Activated CD4-positive, CD25-positive, alpha-beta regulatory T cell treated with anti-CD3 and anti-CD28 coated beads, Interleukin-2, amount 50 U/mL, for 24 hours (primary cell): ENCODE data around the gene ARHGEF28.

Experiments
- ATAC-seq, 2 donors: fragments of 150-1000 bp; cut with Tn5 transposase; one replicate each; pipeline ENCODE4 v1.10.0; 2021; ENCODE audit warnings: mild to moderate bottlenecking in 1 of 2, moderate library complexity in 1 of 2

Gene ARHGEF28

DNA sequence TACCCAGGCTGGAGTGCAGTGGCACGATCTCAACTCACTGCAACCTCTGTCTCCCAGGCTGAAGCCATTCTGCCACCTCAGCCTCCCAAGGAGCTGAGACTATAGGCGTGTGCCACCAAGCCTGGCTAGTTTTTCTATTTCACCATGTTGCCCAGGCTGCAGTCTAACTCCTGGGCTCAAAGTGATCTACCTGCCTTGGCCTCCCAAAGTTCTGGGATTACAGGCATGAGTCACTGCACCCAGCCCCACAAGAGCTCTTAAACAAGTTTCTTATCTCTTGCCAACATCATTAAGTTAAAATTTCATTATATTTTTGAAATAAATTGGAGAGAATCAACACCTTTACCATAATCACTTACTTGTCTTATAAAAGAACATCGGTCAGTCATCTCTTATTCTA, 280.3 kb downstream of the ARHGEF28 start:
- no peak for ATAC-seq

DNA sequence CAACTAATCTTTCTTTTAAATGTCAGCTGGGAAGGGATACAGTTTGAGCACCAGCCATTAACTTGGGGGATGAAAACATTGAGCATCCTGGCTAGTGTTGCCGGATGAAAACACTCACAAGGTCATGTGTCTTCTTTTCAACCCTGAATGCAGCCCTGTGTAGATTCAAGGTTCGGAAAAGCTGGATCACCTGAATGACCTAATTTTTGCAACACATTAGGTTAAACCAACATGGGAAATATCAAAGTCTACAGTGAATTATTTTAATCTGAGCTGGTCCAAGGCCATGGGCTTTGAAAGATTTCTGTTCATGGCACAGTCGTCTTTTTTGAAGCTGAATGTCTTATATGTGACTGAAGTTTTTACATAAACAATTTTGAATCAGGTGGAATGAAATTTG, 281.2 kb downstream of the ARHGEF28 start:
- ATAC-seq = no peak

DNA sequence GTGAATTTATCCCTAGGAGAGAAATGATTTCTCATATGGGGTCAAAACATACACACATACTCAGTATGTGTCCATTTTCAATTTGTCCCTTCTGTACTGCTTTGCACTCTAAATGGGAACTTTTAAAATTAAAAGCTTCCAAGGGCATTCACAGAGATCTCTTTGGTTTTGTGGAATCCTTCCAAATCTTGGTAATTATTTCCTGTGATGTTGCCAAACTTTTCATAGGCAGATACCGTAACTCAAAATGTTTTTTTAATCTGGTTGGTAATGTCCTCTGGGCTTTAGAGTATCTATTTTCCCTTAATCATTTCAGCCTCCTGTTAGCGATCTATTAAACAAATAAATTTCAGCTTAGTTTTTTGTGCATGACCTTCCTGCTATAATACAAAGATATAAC, 282.4 kb downstream of the ARHGEF28 start:
- no peak for ATAC-seq

DNA sequence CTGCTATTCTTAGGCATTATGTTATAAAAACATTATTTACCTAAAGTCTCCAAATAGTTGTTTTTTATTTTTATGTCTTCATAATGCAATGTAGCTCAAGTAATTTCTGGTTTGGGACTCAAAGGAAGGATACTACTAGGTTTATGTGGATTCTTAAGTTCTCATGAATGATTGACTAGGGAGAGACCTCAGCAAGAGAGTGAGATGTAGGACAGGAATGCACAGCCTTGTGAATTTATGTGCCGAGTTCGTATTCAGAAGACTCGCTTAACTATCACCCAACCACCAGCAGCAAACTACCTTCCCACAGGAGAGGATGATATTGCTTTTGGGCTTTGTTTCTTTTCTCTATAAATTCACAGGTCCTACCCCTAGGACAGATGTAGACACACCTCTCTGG, 282.9 kb downstream of the ARHGEF28 start:
- no peak for ATAC-seq

DNA sequence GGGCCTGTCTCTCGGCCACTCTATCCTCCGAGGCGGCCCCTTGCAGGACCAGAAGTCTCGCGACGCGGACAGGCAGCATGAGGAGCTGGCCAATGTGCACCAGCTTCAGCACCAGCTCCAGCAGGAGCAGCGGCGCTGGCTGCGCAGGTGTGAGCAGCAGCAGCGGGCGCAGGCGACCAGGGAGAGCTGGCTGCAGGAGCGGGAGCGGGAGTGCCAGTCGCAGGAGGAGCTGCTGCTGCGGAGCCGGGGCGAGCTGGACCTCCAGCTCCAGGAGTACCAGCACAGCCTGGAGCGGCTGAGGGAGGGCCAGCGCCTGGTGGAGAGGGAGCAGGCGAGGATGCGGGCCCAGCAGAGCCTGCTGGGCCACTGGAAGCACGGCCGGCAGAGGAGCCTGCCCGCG, 283.5 kb downstream of the ARHGEF28 start:
- ATAC-seq = no peak

DNA sequence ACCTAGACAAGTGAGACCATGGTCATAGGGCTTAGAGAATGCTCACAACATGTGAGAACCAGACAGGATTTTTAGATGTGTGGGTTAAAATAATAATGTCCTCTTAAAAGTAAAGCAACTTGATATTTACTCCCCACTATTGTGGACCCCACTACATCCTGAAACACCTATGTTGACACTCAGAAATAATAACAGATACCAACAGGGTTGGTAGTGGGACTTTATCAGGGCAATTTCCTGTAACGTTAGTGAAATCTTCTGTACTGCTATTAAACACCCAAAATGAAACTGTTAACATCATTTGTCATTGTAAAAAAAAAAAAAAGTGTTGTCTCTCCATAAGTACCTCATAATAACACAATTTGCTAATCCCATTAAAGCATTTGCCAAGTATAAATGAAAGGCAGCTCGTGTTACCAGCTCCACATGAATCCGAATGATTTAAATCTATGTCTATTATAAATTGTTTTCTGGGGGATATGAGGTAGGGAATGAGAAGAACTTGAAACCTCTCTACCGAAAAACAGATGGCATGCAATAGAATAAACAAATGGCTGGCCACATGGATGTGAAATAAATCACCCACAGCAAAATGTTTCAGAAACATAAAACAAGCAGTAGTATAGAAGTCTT, 285.9 kb downstream of the ARHGEF28 start:
- no peak for ATAC-seq

DNA sequence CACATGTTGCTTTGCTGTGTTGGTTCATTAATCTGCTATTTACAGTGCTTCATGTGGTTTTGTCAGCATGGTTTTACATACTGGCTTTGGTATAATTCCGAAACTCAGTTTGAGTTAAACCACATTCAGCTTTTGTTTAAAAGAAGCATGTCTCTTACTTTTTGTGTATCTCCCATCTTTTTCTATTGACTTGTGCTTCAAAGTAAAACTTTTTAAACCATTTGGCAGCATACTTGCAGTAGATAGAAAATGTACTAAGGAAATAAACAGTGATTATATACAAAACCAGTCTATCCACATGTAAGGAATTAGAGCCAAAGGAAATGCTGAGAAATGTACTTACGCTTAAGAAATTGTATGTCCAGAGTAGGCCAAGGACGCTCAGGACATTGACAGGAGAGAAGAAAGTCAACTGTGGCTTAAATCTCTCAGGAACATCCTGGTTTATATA, 286.9 kb downstream of the ARHGEF28 start:
- no peak for ATAC-seq

DNA sequence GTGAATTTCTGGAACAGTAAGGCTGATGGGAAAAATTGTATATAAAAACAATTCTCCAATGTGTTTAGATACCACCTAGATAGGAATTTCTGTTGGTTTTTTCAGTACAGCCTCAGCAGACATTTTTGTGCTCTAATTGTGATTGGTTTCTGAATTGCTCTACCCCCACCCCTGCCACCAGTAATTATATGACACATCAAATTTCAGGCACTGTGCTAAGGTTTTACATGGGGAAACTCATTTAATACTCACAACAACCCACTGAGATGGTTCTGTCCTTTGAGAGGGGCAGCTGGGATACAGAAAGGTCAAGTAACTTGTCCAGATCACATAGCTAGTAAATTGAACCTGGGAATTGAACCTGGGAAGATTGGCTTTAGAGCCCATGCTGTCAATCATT, 288.0 kb downstream of the ARHGEF28 start:
- no peak for ATAC-seq

DNA sequence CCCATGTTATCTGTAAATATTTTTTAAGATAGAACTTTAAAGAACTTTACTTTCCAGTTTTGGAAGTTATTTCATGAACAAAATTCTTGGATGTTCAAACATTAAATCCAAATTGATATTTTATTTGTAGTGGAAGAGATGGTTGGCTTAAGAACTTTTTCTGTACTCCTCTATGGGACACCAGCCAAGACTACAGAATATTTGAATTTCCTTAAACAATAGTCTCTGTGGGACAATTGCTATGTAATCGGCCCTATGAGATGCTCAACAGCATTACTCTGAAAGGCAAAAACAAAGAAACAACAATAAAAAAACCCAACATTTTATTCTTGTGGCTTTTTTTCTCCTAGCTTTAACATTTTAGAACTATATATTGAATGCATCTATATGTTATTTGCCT, 289.3 kb downstream of the ARHGEF28 start:
- ATAC-seq = no peak

DNA sequence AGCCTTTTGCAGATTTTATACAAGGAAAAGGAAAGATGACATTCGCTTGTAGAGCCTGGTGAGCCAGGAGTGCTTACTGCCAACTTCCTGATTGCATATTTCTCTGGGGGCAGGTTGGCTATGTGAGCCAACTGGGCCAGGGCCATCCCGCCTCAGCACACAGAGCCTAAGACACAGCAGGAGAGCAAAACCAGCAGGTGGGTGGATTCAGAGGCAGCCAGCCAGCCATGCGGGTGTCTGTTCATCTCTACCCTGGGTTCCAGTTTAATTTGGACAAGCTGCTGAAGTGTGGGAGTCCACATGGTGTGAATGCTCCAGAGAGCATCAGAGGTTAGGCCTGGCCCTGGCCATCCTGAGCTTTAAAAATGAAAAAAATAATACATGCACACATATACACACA, 291.4 kb downstream of the ARHGEF28 start:
- no peak for ATAC-seq

DNA sequence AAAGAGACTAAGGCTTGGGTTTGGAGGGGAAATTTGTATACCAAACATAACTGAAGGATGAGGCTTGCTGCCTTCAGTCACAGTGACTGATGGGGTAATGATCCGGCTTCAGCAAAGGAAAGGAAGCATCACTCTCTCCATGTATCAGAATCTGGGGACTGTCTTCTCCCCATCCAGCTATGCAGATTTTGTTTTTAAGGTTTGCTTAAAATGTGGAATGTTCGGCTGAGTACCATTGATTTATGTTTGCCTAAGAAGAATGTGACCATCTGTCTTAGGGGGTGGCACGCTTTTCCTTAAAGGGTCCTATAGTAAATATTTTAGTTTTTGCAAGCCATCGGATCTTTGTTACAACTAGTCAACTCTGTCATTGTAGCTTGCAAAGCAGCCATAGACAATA, 291.9 kb downstream of the ARHGEF28 start:
- no peak for ATAC-seq

DNA sequence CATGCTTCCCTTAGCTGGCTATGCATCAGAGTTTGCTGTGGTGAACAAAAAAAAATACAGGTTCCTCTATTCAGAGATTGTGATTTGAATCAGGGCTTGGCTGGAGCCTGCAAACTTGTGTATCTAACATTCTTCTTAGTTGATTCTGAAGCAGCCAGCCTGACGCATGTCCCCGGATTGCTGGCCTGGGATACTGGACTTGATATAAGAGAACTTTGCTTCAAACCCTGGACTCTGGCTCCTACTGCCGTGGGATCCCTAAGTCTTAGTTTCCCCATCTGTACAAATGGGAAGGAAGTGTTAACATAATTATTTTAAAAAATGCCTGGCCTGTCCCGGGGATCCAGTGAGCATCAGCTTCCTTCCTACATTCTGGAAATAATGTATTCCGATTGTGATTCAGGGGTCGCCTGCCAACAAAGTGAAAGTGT, 292.8 kb downstream of the ARHGEF28 start:
- no peak for ATAC-seq

DNA sequence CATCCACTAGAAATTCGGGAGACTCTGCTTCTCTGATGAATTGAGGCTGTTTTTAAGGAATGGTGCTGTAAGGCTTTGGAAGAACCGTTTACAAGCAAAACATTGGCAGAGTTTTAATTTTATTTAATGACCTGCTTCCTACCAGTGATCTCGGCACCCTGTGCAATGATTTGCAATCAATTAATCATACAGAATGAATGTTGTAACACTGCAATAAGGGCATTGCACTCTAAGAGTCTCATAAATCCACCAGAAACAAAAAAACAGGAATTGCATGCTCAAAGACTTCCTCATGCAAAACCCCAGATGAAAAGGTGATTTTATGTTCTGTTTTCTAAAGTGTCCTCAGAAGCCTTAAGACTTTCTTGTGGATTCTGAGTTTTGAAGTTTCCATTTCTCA, 295.7 kb downstream of the ARHGEF28 start:
- ATAC-seq = no peak

DNA sequence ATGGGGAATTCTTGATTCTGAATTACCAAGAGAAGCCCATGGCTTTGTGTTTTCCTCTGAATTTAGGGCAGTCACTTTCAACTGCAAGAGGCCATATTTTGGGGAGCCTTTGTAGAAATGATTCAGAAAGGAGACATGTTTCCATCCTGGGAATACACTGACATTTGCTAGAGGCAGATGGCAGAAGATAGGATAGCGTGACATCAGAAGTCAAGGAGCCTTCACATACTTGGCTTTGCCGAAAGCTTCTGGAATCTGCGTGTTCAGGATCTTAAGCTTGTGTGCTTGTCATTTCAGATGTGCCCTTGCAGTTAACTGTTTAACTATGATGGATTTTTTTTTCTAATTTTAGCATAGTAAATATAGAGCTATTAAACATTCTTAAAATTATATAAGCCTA, 296.2 kb downstream of the ARHGEF28 start:
- ATAC-seq = no peak

DNA sequence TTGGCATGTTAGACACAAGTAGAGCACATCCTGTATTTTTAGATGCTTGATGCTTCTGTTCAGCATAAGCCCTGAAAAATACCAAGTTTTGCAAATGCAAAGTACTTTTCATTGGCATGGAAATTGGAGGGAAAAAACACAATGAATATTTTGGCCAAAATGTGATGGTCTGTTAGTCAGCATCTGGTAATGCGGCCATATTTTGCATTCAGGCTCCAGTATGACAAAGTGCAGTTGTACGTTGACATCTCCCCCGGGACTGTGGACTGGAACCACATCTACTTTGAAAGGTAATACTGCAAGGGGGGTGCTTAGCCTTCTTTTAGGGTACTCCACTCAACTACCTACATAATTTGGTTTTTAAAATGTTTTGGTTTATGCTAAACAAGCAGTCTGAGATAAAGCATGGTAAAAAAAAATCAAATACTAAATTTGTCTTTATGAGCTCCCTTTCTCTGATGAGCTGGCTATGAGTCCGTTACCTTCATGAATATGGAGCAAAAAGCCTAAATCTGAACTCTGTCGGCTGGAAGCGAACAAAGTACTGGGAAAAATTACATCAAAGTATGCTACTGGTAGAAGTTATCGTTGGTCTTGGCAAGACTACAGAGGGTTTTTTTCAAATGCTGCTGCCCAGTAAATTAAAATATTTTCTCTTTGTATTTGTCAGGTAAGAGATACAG, 297.0 kb downstream of the ARHGEF28 start:
- ATAC-seq = no peak

DNA sequence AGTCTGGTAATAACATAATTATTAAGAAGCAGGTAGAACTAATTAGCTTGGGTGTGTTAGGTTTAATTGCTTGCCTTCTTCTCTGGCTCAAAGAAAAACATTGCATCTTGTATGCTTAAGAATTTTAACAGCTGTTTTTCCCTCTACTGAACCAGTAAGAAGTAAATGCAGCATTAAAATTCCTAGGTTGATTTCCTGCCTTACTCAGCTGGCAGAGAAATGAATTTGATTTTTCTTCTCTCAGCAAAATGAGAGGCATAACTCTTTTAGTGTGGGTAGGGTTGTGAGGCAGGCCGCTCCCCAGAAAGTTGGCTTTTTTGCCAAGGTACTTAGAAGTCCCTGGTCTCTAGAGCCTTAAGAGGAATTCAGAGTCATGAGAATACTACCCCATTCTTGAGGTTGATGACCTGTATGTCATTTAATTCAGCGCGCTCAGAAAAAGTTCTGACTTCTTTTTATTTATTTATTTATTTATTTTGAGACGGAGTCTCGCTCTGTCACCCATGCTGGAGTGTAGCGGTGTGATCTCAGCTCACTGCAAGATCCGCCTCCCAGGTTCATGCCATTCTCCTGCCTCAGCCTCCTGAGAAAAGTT, 302.6 kb downstream of the ARHGEF28 start:
- no peak for ATAC-seq

DNA sequence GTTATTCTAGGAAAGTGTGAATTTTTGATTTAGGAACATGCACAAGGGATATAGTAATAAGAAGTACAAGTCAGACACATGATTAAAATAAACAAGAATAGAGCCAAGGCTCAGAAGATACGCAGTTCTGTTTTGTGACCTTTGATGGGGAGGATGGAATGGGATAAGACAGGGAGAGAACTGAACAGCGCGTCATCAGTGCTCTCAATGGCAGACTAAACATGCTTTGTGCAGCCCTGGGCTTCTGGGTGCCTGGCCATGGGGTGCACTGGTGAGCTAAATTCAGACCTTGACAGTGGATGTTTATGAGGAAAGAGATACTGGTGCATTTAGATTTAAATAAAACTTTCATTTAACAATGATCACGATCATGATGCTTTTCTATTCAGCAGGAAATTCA, 309.7 kb downstream of the ARHGEF28 start:
- no peak for ATAC-seq

DNA sequence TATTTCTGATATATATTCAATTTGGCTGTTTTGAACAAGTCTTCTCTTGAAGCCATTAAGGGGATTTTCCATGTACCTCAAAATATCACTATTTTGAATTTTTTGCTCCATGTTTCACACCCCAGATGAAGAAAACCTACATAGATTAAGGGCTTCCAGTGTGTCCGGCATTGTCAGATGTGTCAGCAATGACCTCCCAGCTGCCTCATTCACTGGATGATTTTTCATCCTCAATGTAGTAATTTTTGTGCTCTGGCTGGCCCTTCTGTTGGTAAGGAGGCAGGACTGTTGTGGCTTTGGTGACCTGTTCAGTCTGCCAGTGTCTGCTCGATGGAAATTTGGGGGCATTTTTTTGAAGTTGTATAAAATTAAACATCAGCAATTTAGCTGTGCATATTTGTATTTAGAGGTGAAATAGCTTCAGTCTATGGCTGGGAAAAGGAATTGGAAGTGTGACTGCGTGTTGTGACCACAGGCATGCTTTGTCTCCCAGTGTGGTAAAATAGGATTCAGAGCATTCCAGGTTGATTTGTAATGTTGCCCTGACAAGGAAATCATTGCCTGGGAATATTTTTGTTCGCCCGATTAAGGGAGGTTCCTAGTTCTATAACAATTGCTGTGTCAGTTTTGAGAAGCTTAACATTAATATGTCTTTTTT, 312.4 kb downstream of the ARHGEF28 start:
- no peak for ATAC-seq

DNA sequence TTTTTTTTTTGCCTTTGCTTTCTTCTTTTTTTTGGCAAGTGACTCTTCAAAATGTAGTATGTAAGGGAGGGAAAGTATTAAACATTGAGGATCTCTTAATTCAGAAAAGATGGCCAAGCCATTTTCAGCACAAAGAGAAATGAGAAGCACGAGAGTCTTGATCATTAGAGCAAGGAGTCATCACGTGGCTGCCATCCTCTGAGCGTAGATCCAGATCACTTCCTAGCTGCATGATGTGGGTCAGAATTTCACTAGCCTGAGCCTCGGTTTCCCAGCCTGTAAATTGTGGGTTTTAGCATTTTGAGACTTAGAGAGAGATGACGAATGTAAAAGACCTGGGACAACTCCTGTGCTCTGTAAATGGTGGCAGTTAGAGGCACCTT, 312.9 kb downstream of the ARHGEF28 start:
- no peak for ATAC-seq

DNA sequence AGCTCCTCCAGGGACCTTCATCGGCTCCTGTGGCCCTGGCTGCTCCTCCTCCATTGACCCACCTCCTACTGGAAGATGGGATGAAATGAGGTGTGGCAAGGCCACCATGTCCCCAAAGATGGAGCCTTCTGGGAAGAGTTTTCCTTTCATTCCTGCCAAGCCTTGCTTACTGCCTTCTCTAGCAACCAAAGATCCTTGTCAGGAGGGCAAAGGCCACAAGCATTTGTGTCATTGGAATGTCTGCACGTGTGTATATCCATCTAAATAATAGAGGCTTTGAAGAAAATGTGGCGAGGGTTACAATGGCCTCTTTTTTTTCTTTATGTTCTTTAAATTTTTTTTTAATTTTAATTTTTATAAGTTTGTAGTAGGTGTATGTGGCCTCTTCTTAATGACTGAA, 313.6 kb downstream of the ARHGEF28 start:
- no peak for ATAC-seq

DNA sequence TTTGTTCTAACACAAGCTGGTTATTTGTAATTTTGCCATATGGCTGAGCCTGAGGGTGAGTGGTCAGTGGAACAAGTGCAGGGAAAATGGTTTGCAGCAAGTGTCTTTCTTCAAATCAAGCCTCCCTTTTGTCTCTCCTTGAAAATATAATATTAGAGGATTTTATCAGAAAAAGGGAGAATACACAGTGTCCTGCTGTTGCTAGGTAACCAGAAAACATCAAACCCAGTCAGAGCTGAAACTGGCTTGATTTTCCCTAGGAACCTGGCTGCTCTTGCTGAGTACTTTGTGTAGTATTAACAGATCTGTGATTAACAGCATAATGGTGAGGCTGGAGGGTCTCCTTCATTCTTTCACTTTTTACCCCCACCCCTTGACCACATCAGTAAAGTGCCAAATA, 314.0 kb downstream of the ARHGEF28 start:
- no peak for ATAC-seq

DNA sequence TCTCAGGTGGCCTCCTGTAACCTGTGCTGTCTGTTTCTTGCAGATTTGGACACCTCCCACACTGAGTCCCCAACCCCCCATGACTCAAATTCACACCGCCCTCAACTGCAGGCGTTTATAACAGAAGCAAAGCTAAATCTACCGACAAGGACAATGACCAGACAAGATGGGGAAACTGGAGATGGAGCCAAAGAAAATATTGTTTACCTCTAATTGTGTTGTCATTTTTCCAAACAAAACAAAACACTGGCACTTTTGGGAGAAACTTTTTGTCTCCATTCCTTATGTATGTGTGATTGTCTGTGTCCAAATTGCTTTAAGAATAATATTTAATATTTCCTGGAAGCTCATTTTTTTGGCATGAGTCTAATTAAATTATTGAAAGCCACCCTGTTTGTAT, 314.8 kb downstream of the ARHGEF28 start:
- no peak for ATAC-seq

DNA sequence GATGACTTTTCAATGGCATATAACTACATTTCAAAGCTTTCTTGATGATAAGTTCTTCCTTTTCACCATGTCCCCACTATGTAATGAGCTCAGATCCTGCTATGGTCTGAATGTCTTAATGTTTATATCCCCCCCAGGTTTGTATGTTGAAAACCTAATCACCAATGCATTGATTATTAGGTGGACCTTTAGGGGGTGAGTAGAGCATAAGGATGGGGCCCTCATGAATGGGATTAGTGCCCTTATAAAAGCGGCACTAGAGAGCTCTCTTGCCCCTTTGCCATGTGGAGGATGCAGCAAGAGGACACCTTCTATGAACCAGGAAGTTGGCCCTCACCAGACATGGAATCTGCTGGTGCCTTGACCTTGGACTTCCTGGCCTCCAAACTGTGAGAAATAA, 316.8 kb downstream of the ARHGEF28 start:
- ATAC-seq = no peak

DNA sequence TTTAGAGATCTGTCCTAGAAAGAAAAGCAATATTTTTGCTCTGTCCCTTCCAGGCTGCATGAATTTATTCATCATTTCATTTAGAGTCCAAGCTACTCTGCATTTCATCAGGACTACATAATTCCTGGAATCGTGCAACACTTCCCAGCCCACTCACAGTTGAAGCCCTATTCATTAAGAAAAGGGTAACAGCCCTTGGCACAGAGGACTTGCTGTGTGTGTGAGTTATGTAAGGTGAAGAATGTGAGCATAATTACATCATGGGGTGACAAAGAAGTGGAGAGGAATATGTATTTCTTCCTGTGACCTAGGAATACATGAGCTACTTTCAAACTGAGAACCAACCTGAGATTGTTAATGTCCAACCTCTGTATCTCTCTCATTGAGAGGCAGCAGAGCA, 317.4 kb downstream of the ARHGEF28 start:
- ATAC-seq = no peak
